DND-41 (cell line): ENCODE measurements around the gene CCDC92B.

Experiments
- ATAC-seq: fragments of 200-7000 bp; cut with Tn5 transposase; 3 replicates; pipeline ENCODE4 v1.9.1; 2021; ENCODE audit warnings: low read depth; ENCODE audit not compliant: insufficient read depth
- DNase-seq: peaks from one replicate; pipeline ENCODE4 v3.0.0-alpha.2; 2020
- H2AFZ ChIP-seq: 2 replicates; pipeline ENCODE4 v1.6.0; 2012; ENCODE audit warnings: low read depth, low read length
- H3K27ac ChIP-seq: 2 replicates; pipeline ENCODE4 v1.5.1; 2012; ENCODE audit warnings: low read length, inconsistent platforms
- H3K27me3 ChIP-seq: fragments of 200-600 bp; sonication (generic); 2 replicates; pipeline ENCODE4 v1.6.0; 2012; ENCODE audit warnings: low read length, mild to moderate bottlenecking, inconsistent platforms; ENCODE audit not compliant: insufficient read depth, poor library complexity
- H3K36me3 ChIP-seq: 2 replicates; pipeline ENCODE4 v1.5.1; 2012; ENCODE audit warnings: low read length, inconsistent platforms; ENCODE audit not compliant: insufficient read depth
- H3K4me1 ChIP-seq: 2 replicates; pipeline ENCODE4 v1.5.1; 2012; ENCODE audit warnings: mild to moderate bottlenecking, low read length; ENCODE audit not compliant: insufficient read depth
- H3K4me2 ChIP-seq: 2 replicates; pipeline ENCODE4 v1.6.0; 2012; ENCODE audit warnings: mild to moderate bottlenecking, moderate library complexity, low read length, inconsistent platforms; ENCODE audit not compliant: insufficient read depth
- H3K4me3 ChIP-seq, 2 experiments: fragments of 200-600 bp in 1 of 2; shearing (Covaris generic) in 1 of 2; 2 replicates each; pipeline ENCODE4 v1.5.1; 2012 to 2016; ENCODE audit warnings: inconsistent platforms in 2 of 2, low read length in 2 of 2, mild to moderate bottlenecking in 2 of 2, low read depth in 1 of 2, moderate library complexity in 1 of 2
- H3K79me2 ChIP-seq: 2 replicates; pipeline ENCODE4 v1.6.0; 2012; ENCODE audit warnings: low read length, inconsistent platforms; ENCODE audit not compliant: insufficient read depth
- H3K9ac ChIP-seq: 2 replicates; pipeline ENCODE4 v1.6.0; 2012; ENCODE audit warnings: low read depth, mild to moderate bottlenecking, inconsistent platforms, low read length, moderate library complexity
- H3K9me3 ChIP-seq: 2 replicates; pipeline ENCODE4 v1.5.1; 2012; ENCODE audit warnings: low read length, moderate library complexity, mild to moderate bottlenecking, inconsistent platforms; ENCODE audit not compliant: insufficient read depth, severe bottlenecking
- H4K20me1 ChIP-seq: 2 replicates; pipeline ENCODE4 v1.6.0; 2012; ENCODE audit warnings: low read length; ENCODE audit not compliant: insufficient read depth
- EZH2 ChIP-seq: IDR thresholded peaks from 3 replicates; pipeline ENCODE4 v1.6.1; 2012; ENCODE audit warnings: borderline replicate concordance, low read depth, mild to moderate bottlenecking, moderate library complexity, low read length, inconsistent platforms; ENCODE audit not compliant: severe bottlenecking
- TF ChIP-seq, protein P1 (sequence below): IDR thresholded peaks from 2 replicates; pipeline ENCODE4 v1.5.1; 2012; ENCODE audit warnings: borderline replicate concordance, low read length, moderate library complexity, mild to moderate bottlenecking; ENCODE audit not compliant: poor library complexity, severe bottlenecking; ENCODE audit errors: extremely low read depth

CCDC92B gene

DNA sequence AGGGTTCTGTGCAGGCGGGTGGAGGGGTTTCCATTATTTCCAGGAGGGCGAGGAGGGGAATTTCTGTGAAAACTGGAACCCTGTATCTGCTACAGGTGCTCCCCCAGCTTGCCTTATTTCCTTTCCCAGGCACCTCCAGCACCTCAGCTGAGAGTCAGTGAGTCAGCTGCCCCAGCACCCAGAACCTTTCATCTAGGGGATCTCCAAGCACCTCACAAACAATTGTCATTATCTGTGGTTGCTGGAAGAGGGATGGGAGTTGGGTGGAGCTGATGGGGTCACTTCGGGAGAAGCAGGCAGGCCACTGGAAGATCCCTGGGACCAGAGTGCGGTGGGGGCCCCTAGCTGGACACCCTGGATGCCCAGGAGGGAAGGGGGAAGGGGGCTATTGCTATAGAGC, 27.8 kb downstream of the CCDC92B start:
- H4K20me1 ChIP-seq, result no peaks in the 10 kb centered on the region
- no peak overlapping the region for H3K4me3 ChIP-seq
- H3K79me2 ChIP-seq, result no peaks in the 10 kb centered on the region
- no peaks in the 10 kb centered on the region for H3K4me1 ChIP-seq
- no peaks in the 10 kb centered on the region for H3K9me3 ChIP-seq
- ATAC-seq (no peak), DNase-seq (no peak)
- no peak overlapping the region for H3K27ac ChIP-seq
- no peaks in the 10 kb centered on the region for H3K27me3 ChIP-seq
- H3K9ac ChIP-seq, result no peak overlapping the region
- H3K4me2 ChIP-seq, result no peak overlapping the region
- TF ChIP-seq, protein P1, sequence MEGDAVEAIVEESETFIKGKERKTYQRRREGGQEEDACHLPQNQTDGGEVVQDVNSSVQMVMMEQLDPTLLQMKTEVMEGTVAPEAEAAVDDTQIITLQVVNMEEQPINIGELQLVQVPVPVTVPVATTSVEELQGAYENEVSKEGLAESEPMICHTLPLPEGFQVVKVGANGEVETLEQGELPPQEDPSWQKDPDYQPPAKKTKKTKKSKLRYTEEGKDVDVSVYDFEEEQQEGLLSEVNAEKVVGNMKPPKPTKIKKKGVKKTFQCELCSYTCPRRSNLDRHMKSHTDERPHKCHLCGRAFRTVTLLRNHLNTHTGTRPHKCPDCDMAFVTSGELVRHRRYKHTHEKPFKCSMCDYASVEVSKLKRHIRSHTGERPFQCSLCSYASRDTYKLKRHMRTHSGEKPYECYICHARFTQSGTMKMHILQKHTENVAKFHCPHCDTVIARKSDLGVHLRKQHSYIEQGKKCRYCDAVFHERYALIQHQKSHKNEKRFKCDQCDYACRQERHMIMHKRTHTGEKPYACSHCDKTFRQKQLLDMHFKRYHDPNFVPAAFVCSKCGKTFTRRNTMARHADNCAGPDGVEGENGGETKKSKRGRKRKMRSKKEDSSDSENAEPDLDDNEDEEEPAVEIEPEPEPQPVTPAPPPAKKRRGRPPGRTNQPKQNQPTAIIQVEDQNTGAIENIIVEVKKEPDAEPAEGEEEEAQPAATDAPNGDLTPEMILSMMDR, result no peak
- TF ChIP-seq EZH2, result no peak
- no peaks in the 10 kb centered on the region for H3K36me3 ChIP-seq
- no peak overlapping the region for H2AFZ ChIP-seq

DNA sequence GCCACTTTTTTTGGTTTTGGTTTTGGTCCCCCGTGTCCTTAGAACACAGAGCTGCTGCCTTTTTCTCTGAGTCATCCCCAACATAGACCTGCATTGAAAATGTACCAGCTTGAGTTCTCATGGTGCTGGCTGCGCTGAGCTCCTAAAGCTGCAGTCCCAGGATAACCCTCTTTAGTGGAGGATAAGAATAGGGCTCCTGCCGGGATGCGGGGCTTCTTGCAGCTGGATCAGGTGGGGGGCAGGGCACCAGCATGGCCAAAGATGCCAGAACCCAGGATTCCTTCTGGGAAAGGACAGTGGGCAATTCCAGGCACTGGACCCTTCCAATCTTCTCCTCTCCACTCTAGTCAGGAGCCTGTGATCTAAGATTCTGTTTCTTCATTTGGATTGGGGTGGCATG, 29.6 kb downstream of the CCDC92B start:
- Histone ChIP-seq H3K27me3 (no peaks in the 10 kb centered on the region), H3K4me2 (no peak overlapping the region), H3K27ac (no peak overlapping the region)

DNA sequence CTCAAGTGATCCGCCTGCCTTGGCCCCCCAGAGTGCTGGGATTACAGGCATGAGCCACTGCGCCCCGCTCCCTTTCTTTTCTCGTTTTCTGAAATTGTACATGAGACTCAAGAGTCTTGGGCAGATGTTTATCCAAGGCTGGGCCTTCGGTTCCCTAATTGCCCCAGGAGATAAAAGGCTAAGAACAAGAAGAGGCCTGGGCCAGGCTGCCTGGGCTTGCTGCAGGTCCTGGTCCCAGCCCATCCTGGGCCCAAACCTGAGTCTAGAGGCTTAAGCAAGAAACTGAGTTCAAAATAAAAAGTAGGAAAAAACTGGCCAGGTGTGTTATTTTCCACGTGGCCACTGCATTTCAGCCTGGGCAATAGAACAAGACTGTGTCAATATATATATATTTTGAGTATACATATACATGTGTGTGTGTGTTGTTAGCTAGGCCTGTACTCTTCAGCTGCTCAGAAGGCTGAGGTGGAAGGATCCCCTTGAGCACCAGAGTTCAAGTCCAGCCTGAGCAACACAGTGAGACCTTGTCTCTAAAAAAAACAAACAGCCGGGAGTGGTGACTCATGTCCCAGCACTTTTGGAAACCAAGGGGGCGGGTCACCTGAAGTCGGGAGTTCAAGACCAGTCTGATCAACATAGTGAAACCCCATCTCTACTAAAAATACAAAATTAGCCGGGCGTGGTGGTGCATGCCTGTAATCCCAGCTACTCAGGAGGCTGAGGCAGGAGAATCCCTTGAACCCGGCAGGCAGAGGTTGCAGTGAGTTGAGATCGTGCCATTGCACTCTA, 31.1 kb downstream of the CCDC92B start:
- Histone ChIP-seq H2AFZ (no peak overlapping the region), H3K79me2 (no peaks in the 10 kb centered on the region), H3K4me2 (no peak overlapping the region), H3K27ac (no peak overlapping the region), H3K9ac (no peak overlapping the region), H3K36me3 (no peaks in the 10 kb centered on the region), H4K20me1 (no peaks in the 10 kb centered on the region), H3K27me3 (no peaks in the 10 kb centered on the region), H3K4me3 (no peak overlapping the region), H3K9me3 (no peaks in the 10 kb centered on the region), H3K4me1 (0 out of 2 replicates have a peak, but pooled peaks cover 5% of the 10 kb centered on the region)
- no peak for TF ChIP-seq EZH2
- TF ChIP-seq, protein P1, result no peak
- DNase-seq, result no peak
- ATAC-seq, result no peak

More for the DNA sequence above, 29.6 kb downstream of the CCDC92B start:
- no peak for DNase-seq
- Histone ChIP-seq H3K36me3 (no peaks in the 10 kb centered on the region), H3K9ac (no peak overlapping the region), H3K9me3 (no peaks in the 10 kb centered on the region), H3K79me2 (no peaks in the 10 kb centered on the region), H4K20me1 (no peaks in the 10 kb centered on the region), H2AFZ (no peak overlapping the region), H3K4me1 (no peaks in the 10 kb centered on the region), H3K4me3 (no peak overlapping the region)
- TF ChIP-seq, protein P1, result no peak
- no peak for TF ChIP-seq EZH2
- no peak for ATAC-seq
